ACC112 (cell line): ENCODE data around the gene CEP55.

Experiments used
- H2AFZ ChIP-seq: fragments of 200-600 bp; sonication (generic); one replicate; pipeline ENCODE4 v1.6.0; 2017; ENCODE audit warnings: antibody characterized with exemption, low read length; ENCODE audit not compliant: unreplicated experiment
- H3K27ac ChIP-seq: fragments of 200-600 bp; sonication (generic); 2 replicates; pipeline ENCODE4 v1.5.1; 2014; ENCODE audit warnings: low read depth, mild to moderate bottlenecking, antibody characterized with exemption, low read length, moderate library complexity
- H3K27me3 ChIP-seq: fragments of 200-600 bp; sonication (generic); 2 replicates; pipeline ENCODE4 v1.6.1; 2014; ENCODE audit warnings: mild to moderate bottlenecking, antibody characterized with exemption, low read length, moderate library complexity, mixed read lengths; ENCODE audit not compliant: insufficient read depth
- H3K36me3 ChIP-seq: fragments of 200-600 bp; sonication (generic); 2 replicates; pipeline ENCODE4 v1.6.1; 2016; ENCODE audit warnings: mild to moderate bottlenecking, antibody characterized with exemption, low read length, moderate library complexity, mixed read lengths; ENCODE audit not compliant: insufficient read depth
- H3K4me1 ChIP-seq: fragments of 200-600 bp; sonication (generic); one replicate; pipeline ENCODE4 v1.6.1; 2016; ENCODE audit warnings: low read length, mixed read lengths; ENCODE audit not compliant: insufficient read depth, unreplicated experiment, control insufficient read depth
- H3K4me3 ChIP-seq: fragments of 200-600 bp; sonication (generic); 2 replicates; pipeline ENCODE4 v1.5.1; 2014; ENCODE audit warnings: mild to moderate bottlenecking, low read depth, low read length
- H3K79me2 ChIP-seq: fragments of 200-600 bp; sonication (generic); one replicate; pipeline ENCODE4 v1.6.0; 2016; ENCODE audit warnings: low read length; ENCODE audit not compliant: control insufficient read depth, unreplicated experiment, insufficient read depth

Gene CEP55

DNA sequence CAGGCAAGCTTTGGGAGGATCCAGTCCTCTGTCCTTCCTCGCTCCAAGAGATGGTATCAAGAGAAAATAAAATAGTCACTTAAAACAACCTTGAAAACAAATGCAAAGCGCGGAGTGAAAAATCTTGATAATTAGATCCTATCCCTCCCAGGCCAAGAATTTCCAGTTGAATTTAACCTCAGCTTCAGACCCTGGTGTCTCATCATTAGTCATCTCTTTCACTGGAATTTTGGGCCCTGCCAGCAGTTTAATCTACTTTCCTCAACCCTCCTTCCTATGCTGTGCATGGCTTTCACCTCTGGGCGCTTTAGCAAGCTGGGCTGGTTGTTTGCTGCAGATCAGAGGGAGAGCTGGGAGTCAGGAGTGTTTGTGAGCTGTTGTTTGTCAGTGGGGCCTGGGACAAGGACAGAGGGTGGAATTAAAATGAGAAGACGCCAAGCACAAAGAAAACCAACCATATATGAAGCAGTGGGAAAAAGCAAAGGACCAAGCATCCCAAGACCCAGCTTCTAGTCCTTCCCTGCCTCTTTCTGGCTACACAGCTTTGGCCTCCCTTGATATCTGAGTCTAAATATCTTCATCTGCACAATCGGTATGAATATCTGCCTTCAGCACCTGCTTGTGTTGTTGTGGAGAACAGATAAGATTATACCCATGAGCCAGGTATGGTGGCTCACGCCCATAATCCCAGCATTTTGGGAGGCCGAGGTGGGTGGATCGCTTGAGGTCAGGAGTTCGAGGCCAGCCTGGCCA is 27.8 kb upstream of the CEP55 start:
- H3K79me2 ChIP-seq, result peaks cover 59% of the 10 kb centered on the region
- H3K27ac ChIP-seq, result peak overlapping the region; percentile 86
- H3K4me3 ChIP-seq, result peak overlapping the region; percentile 13; the same call in 1 of the 2 replicates
- H3K36me3 ChIP-seq, result peaks cover 15% of the 10 kb centered on the region; the same call in 1 of the 2 replicates
- H2AFZ ChIP-seq, result no peak overlapping the region
- H3K4me1 ChIP-seq, result peaks cover 78% of the 10 kb centered on the region
- no peaks in the 10 kb centered on the region for H3K27me3 ChIP-seq

GRCh38 chr10:93469454-93469853 is 27.0 kb upstream of the CEP55 start:
- Histone ChIP-seq H3K27ac (peak overlapping the region; percentile 86), H3K4me3 (no peak overlapping the region)

DNA sequence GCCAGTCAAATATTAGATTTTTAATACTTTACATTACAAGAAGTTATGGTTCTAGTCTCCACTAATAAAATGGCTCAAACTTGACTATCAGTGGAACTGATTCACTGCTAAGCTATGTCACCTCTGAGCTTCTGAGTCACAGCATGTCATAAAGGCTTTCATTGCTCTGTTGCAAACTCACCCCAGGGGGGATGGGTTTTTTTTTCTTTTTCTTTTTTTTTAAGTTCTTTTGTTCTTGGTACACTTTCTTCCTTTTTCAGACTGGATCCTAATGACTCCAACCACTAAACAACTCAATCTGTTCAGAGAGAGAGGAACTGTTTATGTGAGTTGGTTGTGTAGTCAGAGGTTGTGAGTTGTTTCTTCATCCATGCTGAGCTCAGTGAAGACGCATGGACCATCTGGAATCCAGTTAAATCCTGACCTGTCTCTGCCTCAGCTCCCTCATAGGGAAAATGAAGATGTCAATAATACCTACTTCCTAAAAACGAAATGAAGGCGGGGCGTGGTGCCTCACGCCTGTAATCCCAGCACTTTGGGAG is 25.2 kb upstream of the CEP55 start:
- Histone ChIP-seq H3K36me3 (peaks cover 23% of the 10 kb centered on the region; the same call in 1 of the 2 replicates), H3K27ac (peak overlapping the region; percentile 86), H3K79me2 (peaks cover 67% of the 10 kb centered on the region), H3K27me3 (no peaks in the 10 kb centered on the region), H3K4me1 (peaks cover 83% of the 10 kb centered on the region), H3K4me3 (peak overlapping the region; percentile 13; the same call in 1 of the 2 replicates), H2AFZ (no peak overlapping the region)

More at GRCh38 chr10:93469454-93469853, 27.0 kb upstream of the CEP55 start:
- peaks cover 22% of the 10 kb centered on the region; the same call in 1 of the 2 replicates for H3K36me3 ChIP-seq
- H3K27me3 ChIP-seq, result no peaks in the 10 kb centered on the region
- H3K4me1 ChIP-seq, result peaks cover 78% of the 10 kb centered on the region
- H2AFZ ChIP-seq, result no peak overlapping the region
- peaks cover 59% of the 10 kb centered on the region for H3K79me2 ChIP-seq

- no peak overlapping the region for H3K4me3 ChIP-seq
- H3K27ac ChIP-seq, result peak overlapping the region; percentile 86
- peaks cover 80% of the 10 kb centered on the region for H3K4me1 ChIP-seq
- peaks cover 26% of the 10 kb centered on the region for H3K36me3 ChIP-seq
- peaks cover 73% of the 10 kb centered on the region for H3K79me2 ChIP-seq
- H3K27me3 ChIP-seq, result no peaks in the 10 kb centered on the region
- no peak overlapping the region for H2AFZ ChIP-seq
Measured at GRCh38 chr10:93473161-93473560, 23.3 kb upstream of the CEP55 start.

GRCh38 chr10:93473804-93474472 is 22.5 kb upstream of the CEP55 start:
- Histone ChIP-seq H3K4me1 (peaks cover 81% of the 10 kb centered on the region), H3K4me3 (no peak overlapping the region), H3K27me3 (no peaks in the 10 kb centered on the region), H3K36me3 (peaks cover 24% of the 10 kb centered on the region), H3K27ac (peak overlapping the region; percentile 86), H3K79me2 (peaks cover 80% of the 10 kb centered on the region), H2AFZ (no peak overlapping the region)

- peaks cover 83% of the 10 kb centered on the region for H3K79me2 ChIP-seq
- no peak overlapping the region for H2AFZ ChIP-seq
- H3K4me3 ChIP-seq, result no peak overlapping the region
- no peaks in the 10 kb centered on the region for H3K27me3 ChIP-seq
- H3K27ac ChIP-seq, result peak overlapping the region; percentile 87
- H3K4me1 ChIP-seq, result peaks cover 80% of the 10 kb centered on the region
- peaks cover 18% of the 10 kb centered on the region for H3K36me3 ChIP-seq
Measured at GRCh38 chr10:93475227-93475626, 21.2 kb upstream of the CEP55 start.

- peaks cover 84% of the 10 kb centered on the region for H3K79me2 ChIP-seq
- H2AFZ ChIP-seq, result no peak overlapping the region
- H3K4me3 ChIP-seq, result no peak overlapping the region
- peaks cover 14% of the 10 kb centered on the region for H3K36me3 ChIP-seq
- H3K27me3 ChIP-seq, result no peaks in the 10 kb centered on the region
- H3K27ac ChIP-seq, result peak overlapping the region; percentile 87
- H3K4me1 ChIP-seq, result peaks cover 74% of the 10 kb centered on the region
Measured at GRCh38 chr10:93475871-93476270, 20.5 kb upstream of the CEP55 start.

- Histone ChIP-seq H2AFZ (no peak overlapping the region), H3K4me1 (peaks cover 69% of the 10 kb centered on the region), H3K79me2 (peaks cover 92% of the 10 kb centered on the region), H3K27me3 (no peaks in the 10 kb centered on the region), H3K4me3 (peak overlapping the region; percentile 33; the same call in 1 of the 2 replicates), H3K27ac (peak overlapping the region; percentile 87), H3K36me3 (peaks cover 14% of the 10 kb centered on the region)
Measured at GRCh38 chr10:93476756-93477155, 19.7 kb upstream of the CEP55 start.

DNA sequence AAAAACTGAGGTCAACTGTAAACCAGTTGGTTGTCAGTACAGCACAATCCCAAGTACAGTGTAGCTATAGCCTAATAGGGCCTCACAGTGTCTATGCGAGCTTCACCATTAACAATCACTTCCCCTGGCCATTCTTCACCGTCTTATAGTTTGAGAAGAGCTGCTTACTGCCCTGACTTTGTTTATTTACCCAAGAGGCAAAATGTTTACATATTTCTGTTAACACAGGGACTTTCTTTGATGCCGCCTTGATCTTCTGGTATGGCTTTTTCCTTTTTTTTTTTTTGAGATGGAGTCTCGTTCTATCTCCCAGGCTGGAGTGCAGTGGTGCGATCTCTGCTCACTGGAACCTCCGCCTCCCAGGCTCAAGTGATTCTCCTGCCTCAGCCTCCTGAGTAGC is 17.5 kb upstream of the CEP55 start:
- H3K27me3 ChIP-seq, result no peaks in the 10 kb centered on the region
- peaks cover 13% of the 10 kb centered on the region for H3K36me3 ChIP-seq
- no peak overlapping the region for H2AFZ ChIP-seq
- H3K27ac ChIP-seq, result peak overlapping the region; percentile 94
- H3K4me1 ChIP-seq, result peaks cover 48% of the 10 kb centered on the region
- H3K4me3 ChIP-seq, result peak overlapping the region; percentile 88; the same call in 1 of the 2 replicates
- peaks cover 77% of the 10 kb centered on the region for H3K79me2 ChIP-seq

DNA sequence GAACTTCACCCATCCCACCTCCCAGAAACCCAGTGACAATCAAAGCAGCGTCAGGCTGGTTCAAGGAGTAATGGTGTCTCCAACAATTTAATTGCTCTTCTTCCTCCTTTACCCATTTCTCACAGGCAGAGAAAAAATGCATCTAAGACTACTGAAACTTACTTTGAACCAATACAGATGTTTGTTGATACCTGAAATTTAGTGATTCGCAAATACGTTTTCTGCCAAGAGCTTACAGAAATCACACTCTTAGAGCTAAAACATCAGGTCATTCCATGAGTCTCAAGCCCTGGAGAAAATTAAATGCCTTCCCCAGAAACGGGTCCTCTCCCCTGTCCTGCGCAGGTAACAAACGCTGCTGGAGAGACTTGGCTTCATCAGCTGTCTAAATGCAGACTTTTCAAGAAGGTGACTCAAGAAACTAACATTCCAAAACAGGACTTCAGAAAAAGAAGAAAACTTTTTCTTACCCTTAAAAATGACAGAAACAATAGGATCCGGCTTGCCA is 14.7 kb upstream of the CEP55 start:
- Histone ChIP-seq H3K4me1 (peaks cover 21% of the 10 kb centered on the region), H3K79me2 (peaks cover 50% of the 10 kb centered on the region), H3K27me3 (no peaks in the 10 kb centered on the region), H3K27ac (peak overlapping the region; percentile 94), H3K4me3 (peak overlapping the region; percentile 88), H3K36me3 (peaks cover 3% of the 10 kb centered on the region; the same call in 1 of the 2 replicates), H2AFZ (no peak overlapping the region)
